Liver (tissue), 9 donors: ENCODE measurements around the gene TPSD1. TPM values are rescaled to one million over a fixed set of nuclear protein-coding genes. Genes with fewer than 3 reads are reported as not detected.

ENCODE experiments used
- DNase-seq: peaks from one replicate; pipeline ENCODE4 v3.0.0-alpha.2; 2017; ENCODE audit warnings: low spot score
- H3K27ac ChIP-seq, 2 donors: one replicate each; pipeline ENCODE4 v1.7.0; 2013; ENCODE audit warnings: inconsistent platforms in 2 of 2, low read length in 2 of 2, control low read depth in 1 of 2, low read depth in 1 of 2, mild to moderate bottlenecking in 1 of 2
- H3K27me3 ChIP-seq, 4 donors: one replicate each; pipeline versions ENCODE4 v1.6.1 to v1.7.0; 2013; ENCODE audit warnings: low read length in 3 of 4, inconsistent platforms in 1 of 4, mild to moderate bottlenecking in 1 of 4, moderate library complexity in 1 of 4; ENCODE audit not compliant: control insufficient read depth in 4 of 4, insufficient read depth in 4 of 4
- H3K36me3 ChIP-seq, 4 donors: one replicate each; pipeline versions ENCODE4 v1.6.1 to v1.7.0; 2013; ENCODE audit warnings: low read length in 3 of 4, mild to moderate bottlenecking in 3 of 4, low read depth in 1 of 4, moderate library complexity in 1 of 4; ENCODE audit not compliant: control insufficient read depth in 4 of 4, insufficient read depth in 3 of 4
- H3K4me1 ChIP-seq, 4 donors: one replicate each; pipeline versions ENCODE4 v1.6.1 to v1.7.0; 2013; ENCODE audit warnings: low read length in 3 of 4, mild to moderate bottlenecking in 3 of 4, moderate library complexity in 1 of 4; ENCODE audit not compliant: control insufficient read depth in 4 of 4, insufficient read depth in 4 of 4
- H3K4me3 ChIP-seq, 3 donors: one replicate each; pipeline versions ENCODE4 v1.6.1 to v1.7.0; 2013; ENCODE audit warnings: low read length in 3 of 3, control low read depth in 1 of 3, low read depth in 1 of 3, mild to moderate bottlenecking in 1 of 3
- H3K9ac ChIP-seq, 2 donors: one replicate each; pipeline ENCODE4 v1.7.0; 2013; ENCODE audit warnings: low read length in 2 of 2, mild to moderate bottlenecking in 2 of 2, moderate library complexity in 2 of 2, control low read depth in 1 of 2, low read depth in 1 of 2
- H3K9me3 ChIP-seq, 4 donors: one replicate each; pipeline versions ENCODE4 v1.6.1 to v1.7.0; 2013; ENCODE audit warnings: low read length in 3 of 4; ENCODE audit not compliant: control insufficient read depth in 4 of 4
- ATF3 ChIP-seq: IDR thresholded peaks from 2 replicates; pipeline ENCODE4 v1.6.1; 2016; ENCODE audit warnings: antibody characterized with exemption
- CTCF ChIP-seq: fragments of 150-350 bp; IDR thresholded peaks from 2 replicates; pipeline ENCODE4 v1.5.1; 2017; ENCODE audit warnings: improper control_type of control experiment, low read depth, low read length; ENCODE audit not compliant: missing input control
- EGR1 ChIP-seq, 2 donors: IDR thresholded peaks; 2 replicates each; pipeline ENCODE4 v1.6.1; 2016 to 2018; ENCODE audit warnings: antibody characterized with exemption in 2 of 2, low read depth in 2 of 2
- FOXA1 ChIP-seq: IDR thresholded peaks from 2 replicates; pipeline ENCODE4 v1.6.1; 2016; ENCODE audit warnings: antibody characterized with exemption
- FOXA2 ChIP-seq: IDR thresholded peaks from 2 replicates; pipeline ENCODE4 v1.6.1; 2016; ENCODE audit warnings: antibody characterized with exemption
- GABPA ChIP-seq, 2 donors: IDR thresholded peaks in 1 of 2; conservative IDR thresholded peaks in 1 of 2; 2 replicates each; pipeline ENCODE4 v1.6.1; 2016; ENCODE audit warnings: antibody characterized with exemption in 2 of 2, mild to moderate bottlenecking in 1 of 2, moderate library complexity in 1 of 2
- HNF4A ChIP-seq, 2 donors: conservative IDR thresholded peaks; 2 replicates each; pipeline ENCODE4 v1.6.1; 2016; ENCODE audit warnings: antibody characterized with exemption in 2 of 2, mild to moderate bottlenecking in 2 of 2
- HNF4G ChIP-seq: IDR thresholded peaks from 2 replicates; pipeline ENCODE4 v1.6.1; 2016; ENCODE audit warnings: antibody characterized with exemption
- JUND ChIP-seq, 2 donors: IDR thresholded peaks; 2 replicates each; pipeline ENCODE4 v1.6.1; 2016; ENCODE audit warnings: antibody characterized with exemption in 2 of 2
- NR2F2 ChIP-seq: IDR thresholded peaks from 2 replicates; pipeline ENCODE4 v1.6.1; 2016; ENCODE audit warnings: antibody characterized with exemption
- RAD21 ChIP-seq, 2 donors: IDR thresholded peaks; 2 replicates each; pipeline ENCODE4 v1.6.1; 2016; ENCODE audit warnings: antibody characterized with exemption in 2 of 2, mild to moderate bottlenecking in 2 of 2
- RXRA ChIP-seq, 2 donors: IDR thresholded peaks; 2 replicates each; pipeline ENCODE4 v1.6.1; 2017 to 2018; ENCODE audit warnings: antibody characterized with exemption in 2 of 2, mild to moderate bottlenecking in 1 of 2
- SP1 ChIP-seq: IDR thresholded peaks from 2 replicates; pipeline ENCODE4 v1.6.1; 2018; ENCODE audit warnings: antibody characterized with exemption, mild to moderate bottlenecking
- TAF1 ChIP-seq: conservative IDR thresholded peaks from 2 replicates; pipeline ENCODE4 v1.6.1; 2016; ENCODE audit warnings: antibody characterized with exemption, mild to moderate bottlenecking
- YY1 ChIP-seq: IDR thresholded peaks from 2 replicates; pipeline ENCODE4 v1.6.1; 2016; ENCODE audit warnings: antibody characterized with exemption, mild to moderate bottlenecking
- ZBTB33 ChIP-seq: IDR thresholded peaks from 2 replicates; pipeline ENCODE4 v1.6.1; 2016; ENCODE audit warnings: antibody characterized with exemption
- WGBS: extraction: QIAGEN DNeasy Blood & Tissue Kit; methylation state at CpG from one replicate; pipeline ENCODE4 v1.1.7; 2013; 5-methylcytosine and 5-hydroxymethylcytosine counted together
- polyA plus RNA-seq, 2 donors: library from polyadenylated mRNA; stranded (reverse) in 1 of 2; unstranded in 1 of 2; fragments of 200-250 nt in 1 of 2; fragments of >200 nt in 1 of 2; fragmentation: Nextera tagmentation in 1 of 2; extraction: Ambion mirVana in 1 of 2; gene quantifications; one replicate each; pipeline versions ENCODE4 v1.2.1 to v1.2.3, GENCODE V29; 2013 to 2015
- total RNA-seq, 2 donors: library from RNA; depleted of rRNA; stranded (reverse); fragments of >200 nt; gene quantifications; one replicate each; pipeline ENCODE4 v1.2.3, GENCODE V29; 2014
- TF ChIP-seq, protein P1 (sequence below): IDR thresholded peaks from 2 replicates; pipeline ENCODE4 v1.6.1; 2016; ENCODE audit warnings: antibody characterized with exemption
- TF ChIP-seq, protein P2 (sequence below): IDR thresholded peaks from 2 replicates; pipeline ENCODE4 v1.6.1; 2016; ENCODE audit warnings: antibody characterized with exemption, mild to moderate bottlenecking
- donor health status: healthy.
- donor health status: healthy.
- donor health status: healthy.
- donor health status: healthy.
- donor health status: healthy.

The TPSD1 gene
- total and polyA plus RNA-seq, 4 donors, result 0.28 to 0.40 TPM; not detected in 2

DNA sequence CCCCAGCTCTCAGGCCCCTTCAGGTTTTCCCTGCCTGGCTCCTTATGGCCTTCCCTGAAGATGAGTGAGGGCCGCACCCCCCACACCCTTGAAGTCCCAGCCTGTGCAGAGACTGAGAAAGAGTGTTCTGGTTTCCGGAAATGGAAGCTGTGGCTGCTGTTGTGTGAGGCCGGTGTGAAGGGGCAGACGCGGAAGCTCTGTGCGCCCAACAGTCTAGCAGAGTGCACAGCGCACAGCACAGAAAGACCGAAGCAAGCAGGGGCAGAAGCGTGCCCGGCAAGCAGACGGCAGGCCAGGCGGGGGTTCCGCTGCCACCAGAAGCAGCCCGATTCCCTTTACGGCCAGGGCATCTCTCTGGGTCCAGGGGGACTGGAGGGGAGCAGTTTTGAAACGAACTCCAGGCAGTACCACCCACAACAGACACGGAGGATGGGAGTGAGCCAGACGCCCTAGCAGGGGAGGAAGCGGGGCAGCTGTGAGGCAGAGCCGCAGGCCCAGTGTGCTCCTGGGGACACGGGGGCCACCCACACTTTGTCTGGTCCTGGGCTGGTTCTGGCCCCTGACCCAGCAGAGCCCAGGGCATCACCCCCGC is 47.5 kb upstream of the TPSD1 start:
- 87% methylated on average over 22 of the region's 22 CpGs for WGBS
- Histone ChIP-seq H3K9me3 (no peaks in the 10 kb centered on the region), H3K36me3 (peaks cover 0 to 61% (median 21%) of the 10 kb centered on the region in 4 donors), H3K9ac (no peak overlapping the region), H3K4me1 (no peaks in the 10 kb centered on the region), H3K4me3 (no peak overlapping the region), H3K27ac (no peak overlapping the region), H3K27me3 (no peaks in the 10 kb centered on the region)
- TF ChIP-seq FOXA1 (no peak), YY1 (no peak), ATF3 (no peak)
- TF ChIP-seq, protein P1, sequence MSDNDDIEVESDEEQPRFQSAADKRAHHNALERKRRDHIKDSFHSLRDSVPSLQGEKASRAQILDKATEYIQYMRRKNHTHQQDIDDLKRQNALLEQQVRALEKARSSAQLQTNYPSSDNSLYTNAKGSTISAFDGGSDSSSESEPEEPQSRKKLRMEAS, result no peak
- no peak for DNase-seq

GRCh38 chr16:1209081-1209480 is 46.8 kb upstream of the TPSD1 start:
- no peak for DNase-seq
- WGBS, result 96% methylated on average over 43 of the region's 43 CpGs

More at GRCh38 chr16:1209081-1209480, 46.8 kb upstream of the TPSD1 start:
- no peaks in the 10 kb centered on the region for H3K27me3 ChIP-seq
- H3K27ac ChIP-seq, result no peak overlapping the region
- H3K4me1 ChIP-seq, result no peaks in the 10 kb centered on the region
- TF ChIP-seq EGR1 (IDR thresholded peaks at IDR 0.05; ENCODE audit: low read depth in 2 of 2), result no peak
- TF ChIP-seq, protein P1, result no peak
- TF ChIP-seq NR2F2, result no peak
- no peak for TF ChIP-seq SP1
- TF ChIP-seq RAD21 (IDR thresholded peaks at IDR 0.05), result no peak
- TF ChIP-seq RXRA (IDR thresholded peaks at IDR 0.05), result no peak
- no peak for TF ChIP-seq GABPA (IDR thresholded peaks at IDR 0.05 in 1 of 2, conservative IDR thresholded peaks at IDR 0.05 in 1 of 2)
- no peak for TF ChIP-seq FOXA2
- TF ChIP-seq HNF4A (conservative IDR thresholded peaks at IDR 0.05), result no peak
- TF ChIP-seq FOXA1, result no peak
- TF ChIP-seq CTCF, result no peak
- no peak for TF ChIP-seq TAF1
- TF ChIP-seq ZBTB33, result no peak
- no peak for TF ChIP-seq JUND (IDR thresholded peaks at IDR 0.05)
- no peak for TF ChIP-seq YY1
- TF ChIP-seq HNF4G, result no peak
- TF ChIP-seq, protein P2, sequence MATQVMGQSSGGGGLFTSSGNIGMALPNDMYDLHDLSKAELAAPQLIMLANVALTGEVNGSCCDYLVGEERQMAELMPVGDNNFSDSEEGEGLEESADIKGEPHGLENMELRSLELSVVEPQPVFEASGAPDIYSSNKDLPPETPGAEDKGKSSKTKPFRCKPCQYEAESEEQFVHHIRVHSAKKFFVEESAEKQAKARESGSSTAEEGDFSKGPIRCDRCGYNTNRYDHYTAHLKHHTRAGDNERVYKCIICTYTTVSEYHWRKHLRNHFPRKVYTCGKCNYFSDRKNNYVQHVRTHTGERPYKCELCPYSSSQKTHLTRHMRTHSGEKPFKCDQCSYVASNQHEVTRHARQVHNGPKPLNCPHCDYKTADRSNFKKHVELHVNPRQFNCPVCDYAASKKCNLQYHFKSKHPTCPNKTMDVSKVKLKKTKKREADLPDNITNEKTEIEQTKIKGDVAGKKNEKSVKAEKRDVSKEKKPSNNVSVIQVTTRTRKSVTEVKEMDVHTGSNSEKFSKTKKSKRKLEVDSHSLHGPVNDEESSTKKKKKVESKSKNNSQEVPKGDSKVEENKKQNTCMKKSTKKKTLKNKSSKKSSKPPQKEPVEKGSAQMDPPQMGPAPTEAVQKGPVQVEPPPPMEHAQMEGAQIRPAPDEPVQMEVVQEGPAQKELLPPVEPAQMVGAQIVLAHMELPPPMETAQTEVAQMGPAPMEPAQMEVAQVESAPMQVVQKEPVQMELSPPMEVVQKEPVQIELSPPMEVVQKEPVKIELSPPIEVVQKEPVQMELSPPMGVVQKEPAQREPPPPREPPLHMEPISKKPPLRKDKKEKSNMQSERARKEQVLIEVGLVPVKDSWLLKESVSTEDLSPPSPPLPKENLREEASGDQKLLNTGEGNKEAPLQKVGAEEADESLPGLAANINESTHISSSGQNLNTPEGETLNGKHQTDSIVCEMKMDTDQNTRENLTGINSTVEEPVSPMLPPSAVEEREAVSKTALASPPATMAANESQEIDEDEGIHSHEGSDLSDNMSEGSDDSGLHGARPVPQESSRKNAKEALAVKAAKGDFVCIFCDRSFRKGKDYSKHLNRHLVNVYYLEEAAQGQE, result no peak
- no peak for TF ChIP-seq ATF3
- H3K36me3 ChIP-seq, result peaks cover 0 to 61% (median 21%) of the 10 kb centered on the region in 4 donors
- no peaks in the 10 kb centered on the region for H3K9me3 ChIP-seq
- no peak overlapping the region for H3K4me3 ChIP-seq
- H3K9ac ChIP-seq, result no peak overlapping the region
